ENCODE measurements around the gene USP17L20. TPM values are rescaled to one million over a fixed set of nuclear protein-coding genes. Genes with fewer than 3 reads are reported as not detected.
"Not testable (repeated sequence)": the region's sequence is repeated elsewhere in the genome, so short reads cannot be mapped to it uniquely, and the experiment has no call there.

USP17L20 gene, protein sequence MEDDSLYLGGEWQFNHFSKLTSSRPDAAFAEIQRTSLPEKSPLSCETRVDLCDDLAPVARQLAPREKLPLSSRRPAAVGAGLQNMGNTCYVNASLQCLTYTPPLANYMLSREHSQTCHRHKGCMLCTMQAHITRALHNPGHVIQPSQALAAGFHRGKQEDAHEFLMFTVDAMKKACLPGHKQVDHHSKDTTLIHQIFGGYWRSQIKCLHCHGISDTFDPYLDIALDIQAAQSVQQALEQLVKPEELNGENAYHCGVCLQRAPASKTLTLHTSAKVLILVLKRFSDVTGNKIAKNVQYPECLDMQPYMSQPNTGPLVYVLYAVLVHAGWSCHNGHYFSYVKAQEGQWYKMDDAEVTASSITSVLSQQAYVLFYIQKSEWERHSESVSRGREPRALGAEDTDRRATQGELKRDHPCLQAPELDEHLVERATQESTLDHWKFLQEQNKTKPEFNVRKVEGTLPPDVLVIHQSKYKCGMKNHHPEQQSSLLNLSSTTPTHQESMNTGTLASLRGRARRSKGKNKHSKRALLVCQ
- not detected in 2 replicates for polyA plus RNA-seq (2012; rRNA removed)
- not detected in 2 replicates for polyA plus RNA-seq (2012; cell fraction: cytosol; rRNA removed)
- polyA plus RNA-seq (2012; cell fraction: nucleus; rRNA removed), result not detected in 2 replicates

DNA sequence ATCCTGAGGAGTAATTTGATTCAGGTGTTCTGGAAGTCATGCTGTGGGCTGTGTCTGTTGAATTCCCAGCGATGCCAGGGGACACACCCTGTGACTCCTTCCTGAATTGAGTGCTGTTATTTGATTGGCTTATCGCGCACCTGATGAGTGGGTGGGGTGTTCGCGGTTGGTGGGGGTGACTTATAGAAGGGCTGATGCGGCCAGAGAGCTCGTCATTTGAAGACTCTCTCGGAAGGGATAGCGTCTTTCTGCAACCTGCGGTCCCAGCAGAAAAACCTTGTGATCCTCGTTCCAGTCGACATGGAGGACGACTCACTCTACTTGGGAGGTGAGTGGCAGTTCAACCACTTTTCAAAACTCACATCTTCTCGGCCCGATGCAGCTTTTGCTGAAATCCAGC, at the start of gene USP17L20:
Gene USP17L20, plus strand, starts transcription at position 301 of the 400 bp plus-strand sequence. Its CDS starts 0 bp downstream, at position 301.
- H3F3A ChIP-seq (replicated peaks; ENCODE audit: insufficient read depth); H4K20me1 ChIP-seq (ENCODE audit: insufficient read depth); H3K9me3 ChIP-seq; H3K79me2 ChIP-seq (ENCODE audit: insufficient read depth); H3K4me2 ChIP-seq; H2AFZ ChIP-seq (ENCODE audit: low read depth); POLR2A ChIA-PET; H3K4me1 ChIP-seq (ENCODE audit: control insufficient read depth in 1 of 2, insufficient read depth in 2 of 2, low read depth in 1 of 2, low read length in 1 of 2); H3K4me3 ChIP-seq (ENCODE audit: low read depth in 2 of 2, low read length in 1 of 2); H3K9me2 ChIP-seq; CTCF ChIA-PET; H3K36me3 ChIP-seq (replicated peaks in 1 of 2; ENCODE audit: control insufficient read depth in 1 of 2, insufficient read depth in 2 of 2, low read length in 1 of 2); H3K9ac ChIP-seq; H3K27me3 ChIP-seq (ENCODE audit: insufficient read depth); DNase-seq; H3K27ac ChIP-seq (ENCODE audit: low read depth in 2 of 2, low read length in 1 of 2): not testable (repeated sequence)
- WGBS (ENCODE audit: low lambda C conversion rate), result no CpG with 5 or more reads among the region's 15 CpGs

DNA sequence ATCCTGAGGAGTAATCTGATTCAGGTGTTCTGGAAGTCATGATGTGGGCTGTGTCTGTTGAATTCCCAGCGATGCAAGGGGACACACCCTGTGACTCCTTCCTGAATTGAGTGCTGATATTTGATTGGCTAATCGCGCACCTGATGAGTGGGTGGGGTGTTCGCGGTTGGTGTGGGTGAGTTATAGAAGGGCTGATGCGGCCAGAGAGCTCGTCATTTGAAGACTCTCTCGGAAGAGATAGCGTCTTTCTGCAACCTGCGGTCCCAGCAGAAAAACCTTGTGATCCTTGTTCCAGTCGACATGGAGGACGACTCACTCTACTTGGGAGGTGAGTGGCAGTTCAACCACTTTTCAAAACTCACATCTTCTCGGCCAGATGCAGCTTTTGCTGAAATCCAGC, 47.6 kb upstream of the USP17L20 start, which contains the start of gene USP17L10:
Gene USP17L10, plus strand, starts transcription at position 301 of the 400 bp plus-strand sequence. Its CDS starts 0 bp downstream, at position 301.
- DNase-seq; H3K4me2 ChIP-seq; H3F3A ChIP-seq (replicated peaks; ENCODE audit: insufficient read depth); H3K4me3 ChIP-seq (ENCODE audit: low read depth in 2 of 2, low read length in 1 of 2); H3K9me3 ChIP-seq; CTCF ChIA-PET; H4K20me1 ChIP-seq (ENCODE audit: insufficient read depth); H3K9me2 ChIP-seq; H3K9ac ChIP-seq; H2AFZ ChIP-seq (ENCODE audit: low read depth); H3K79me2 ChIP-seq (ENCODE audit: insufficient read depth); H3K27ac ChIP-seq (ENCODE audit: low read depth in 2 of 2, low read length in 1 of 2); H3K36me3 ChIP-seq (replicated peaks in 1 of 2; ENCODE audit: control insufficient read depth in 1 of 2, insufficient read depth in 2 of 2, low read length in 1 of 2); POLR2A ChIA-PET; H3K4me1 ChIP-seq (ENCODE audit: control insufficient read depth in 1 of 2, insufficient read depth in 2 of 2, low read depth in 1 of 2, low read length in 1 of 2); H3K27me3 ChIP-seq (ENCODE audit: insufficient read depth): not testable (repeated sequence)
- 13% methylated on average over 4 of the region's 13 CpGs for WGBS (ENCODE audit: low lambda C conversion rate)

DNA sequence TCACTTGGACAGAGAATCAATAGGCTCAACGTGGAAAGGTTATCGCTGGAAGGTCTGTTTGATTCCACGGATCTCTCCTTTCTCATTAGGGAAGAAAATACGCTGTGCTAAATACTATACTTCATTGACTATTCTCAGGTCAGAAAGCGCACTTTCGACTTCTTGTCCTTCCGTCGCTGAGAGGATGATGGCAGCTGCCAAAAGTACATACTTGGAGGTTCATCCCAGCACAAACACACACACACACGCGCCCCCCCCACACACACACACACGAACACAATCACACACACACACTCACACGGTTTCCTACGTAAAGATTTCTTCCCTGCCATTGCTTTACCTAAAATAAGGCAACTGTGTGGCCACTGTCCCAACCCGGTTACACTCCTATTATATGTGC, 43.2 kb upstream of the USP17L20 start:
- H3K9me3 ChIP-seq; H3K79me2 ChIP-seq (ENCODE audit: insufficient read depth); H4K20me1 ChIP-seq (ENCODE audit: insufficient read depth); POLR2A ChIA-PET; H3K4me2 ChIP-seq; H3K36me3 ChIP-seq (replicated peaks in 1 of 2; ENCODE audit: control insufficient read depth in 1 of 2, insufficient read depth in 2 of 2, low read length in 1 of 2); H3F3A ChIP-seq (replicated peaks; ENCODE audit: insufficient read depth); H2AFZ ChIP-seq (ENCODE audit: low read depth); H3K27me3 ChIP-seq (ENCODE audit: insufficient read depth); CTCF ChIA-PET; H3K27ac ChIP-seq (ENCODE audit: low read depth in 2 of 2, low read length in 1 of 2); H3K9me2 ChIP-seq; DNase-seq; H3K9ac ChIP-seq; H3K4me1 ChIP-seq (ENCODE audit: control insufficient read depth in 1 of 2, insufficient read depth in 2 of 2, low read depth in 1 of 2, low read length in 1 of 2); H3K4me3 ChIP-seq (ENCODE audit: low read depth in 2 of 2, low read length in 1 of 2): not testable (repeated sequence)
- WGBS (ENCODE audit: low lambda C conversion rate), result 28% methylated on average over 13 of the region's 14 CpGs

DNA sequence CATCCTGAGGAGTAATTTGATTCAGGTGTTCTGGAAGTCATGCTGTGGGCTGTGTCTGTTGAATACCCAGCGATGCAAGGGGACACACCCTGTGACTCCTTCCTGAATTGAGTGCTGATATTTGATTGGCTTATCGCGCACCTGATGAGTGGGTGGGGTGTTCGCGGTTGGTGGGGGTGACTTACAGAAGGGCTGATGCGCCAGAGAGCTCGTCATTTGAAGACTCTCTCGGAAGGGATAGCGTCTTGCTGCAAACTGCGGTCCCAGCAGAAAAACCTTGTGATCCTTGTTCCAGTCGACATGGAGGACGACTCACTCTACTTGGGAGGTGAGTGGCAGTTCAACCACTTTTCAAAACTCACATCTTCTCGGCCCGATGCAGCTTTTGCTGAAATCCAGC, 42.8 kb upstream of the USP17L20 start, which contains the start of gene USP17L11:
Gene USP17L11, plus strand, starts transcription at position 301 of the 400 bp plus-strand sequence. Its CDS starts 0 bp downstream, at position 301.
- CTCF ChIA-PET; H3K9me2 ChIP-seq; H3K4me2 ChIP-seq; DNase-seq; H3F3A ChIP-seq (replicated peaks; ENCODE audit: insufficient read depth); H3K4me3 ChIP-seq (ENCODE audit: low read depth in 2 of 2, low read length in 1 of 2); H3K79me2 ChIP-seq (ENCODE audit: insufficient read depth); H4K20me1 ChIP-seq (ENCODE audit: insufficient read depth); H3K27ac ChIP-seq (ENCODE audit: low read depth in 2 of 2, low read length in 1 of 2); POLR2A ChIA-PET; H2AFZ ChIP-seq (ENCODE audit: low read depth); H3K9me3 ChIP-seq; H3K36me3 ChIP-seq (replicated peaks in 1 of 2; ENCODE audit: control insufficient read depth in 1 of 2, insufficient read depth in 2 of 2, low read length in 1 of 2); H3K9ac ChIP-seq; H3K4me1 ChIP-seq (ENCODE audit: control insufficient read depth in 1 of 2, insufficient read depth in 2 of 2, low read depth in 1 of 2, low read length in 1 of 2); H3K27me3 ChIP-seq (ENCODE audit: insufficient read depth): not testable (repeated sequence)
- no CpG with 5 or more reads among the region's 14 CpGs for WGBS (ENCODE audit: low lambda C conversion rate)

DNA sequence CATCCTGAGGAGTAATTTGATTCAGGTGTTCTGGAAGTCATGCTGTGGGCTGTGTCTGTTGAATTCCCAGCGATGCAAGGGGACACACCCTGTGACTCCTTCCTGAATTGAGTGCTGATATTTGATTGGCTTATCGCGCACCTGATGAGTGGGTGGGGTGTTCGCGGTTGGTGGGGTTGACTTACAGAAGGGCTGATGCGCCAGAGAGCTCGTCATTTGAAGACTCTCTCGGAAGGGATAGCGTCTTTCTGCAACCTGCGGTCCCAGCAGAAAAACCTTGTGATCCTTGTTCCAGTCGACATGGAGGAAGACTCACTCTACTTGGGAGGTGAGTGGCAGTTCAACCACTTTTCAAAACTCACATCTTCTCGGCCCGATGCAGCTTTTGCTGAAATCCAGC, 38.1 kb upstream of the USP17L20 start, which contains the start of gene USP17L12:
Gene USP17L12, plus strand, starts transcription at position 301 of the 400 bp plus-strand sequence. Its CDS starts 0 bp downstream, at position 301.
- POLR2A ChIA-PET; DNase-seq; H3K9ac ChIP-seq; H4K20me1 ChIP-seq (ENCODE audit: insufficient read depth); H2AFZ ChIP-seq (ENCODE audit: low read depth); H3K9me2 ChIP-seq; H3K9me3 ChIP-seq; H3K4me2 ChIP-seq; H3K4me3 ChIP-seq (ENCODE audit: low read depth in 2 of 2, low read length in 1 of 2); H3K36me3 ChIP-seq (replicated peaks in 1 of 2; ENCODE audit: control insufficient read depth in 1 of 2, insufficient read depth in 2 of 2, low read length in 1 of 2); CTCF ChIA-PET; H3K79me2 ChIP-seq (ENCODE audit: insufficient read depth); H3K27ac ChIP-seq (ENCODE audit: low read depth in 2 of 2, low read length in 1 of 2); H3K27me3 ChIP-seq (ENCODE audit: insufficient read depth); H3K4me1 ChIP-seq (ENCODE audit: control insufficient read depth in 1 of 2, insufficient read depth in 2 of 2, low read depth in 1 of 2, low read length in 1 of 2); H3F3A ChIP-seq (replicated peaks; ENCODE audit: insufficient read depth): not testable (repeated sequence)
- whole genome bisulfite sequencing (ENCODE audit: low lambda C conversion rate), result no CpG with 5 or more reads among the region's 13 CpGs

DNA sequence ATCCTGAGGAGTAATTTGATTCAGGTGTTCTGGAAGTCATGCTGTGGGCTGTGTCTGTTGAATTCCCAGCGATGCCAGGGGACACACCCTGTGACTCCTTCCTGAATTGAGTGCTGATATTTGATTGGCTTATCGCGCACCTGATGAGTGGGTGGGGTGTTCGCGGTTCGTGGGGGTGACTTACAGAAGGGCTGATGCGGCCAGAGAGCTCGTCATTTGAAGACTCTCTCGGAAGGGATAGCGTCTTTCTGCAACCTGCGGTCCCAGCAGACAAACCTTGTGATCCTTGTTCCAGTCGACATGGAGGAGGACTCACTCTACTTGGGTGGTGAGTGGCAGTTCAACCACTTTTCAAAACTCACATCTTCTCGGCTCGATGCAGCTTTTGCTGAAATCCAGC, 33.3 kb upstream of the USP17L20 start, which contains the start of gene USP17L13:
Gene USP17L13, plus strand, starts transcription at position 301 of the 400 bp plus-strand sequence. Its CDS starts 0 bp downstream, at position 301.
- DNase-seq; H3K9me2 ChIP-seq; POLR2A ChIA-PET; H3K9ac ChIP-seq; H3K27me3 ChIP-seq (ENCODE audit: insufficient read depth); H4K20me1 ChIP-seq (ENCODE audit: insufficient read depth); H3K79me2 ChIP-seq (ENCODE audit: insufficient read depth); H3F3A ChIP-seq (replicated peaks; ENCODE audit: insufficient read depth); H3K4me2 ChIP-seq; CTCF ChIA-PET; H3K4me3 ChIP-seq (ENCODE audit: low read depth in 2 of 2, low read length in 1 of 2); H3K9me3 ChIP-seq; H3K27ac ChIP-seq (ENCODE audit: low read depth in 2 of 2, low read length in 1 of 2); H3K4me1 ChIP-seq (ENCODE audit: control insufficient read depth in 1 of 2, insufficient read depth in 2 of 2, low read depth in 1 of 2, low read length in 1 of 2); H2AFZ ChIP-seq (ENCODE audit: low read depth); H3K36me3 ChIP-seq (replicated peaks in 1 of 2; ENCODE audit: control insufficient read depth in 1 of 2, insufficient read depth in 2 of 2, low read length in 1 of 2): not testable (repeated sequence)
- WGBS (ENCODE audit: low lambda C conversion rate), result no CpG with 5 or more reads among the region's 14 CpGs

All from SK-N-SH (cell line).